GM04504 (cell line): ENCODE data around the gene TBX15.

ENCODE experiments used
- DNase-seq: peaks from one replicate; pipeline ENCODE4 v3.0.0-alpha.2; 2012; ENCODE audit warnings: low read depth

The TBX15 gene

GRCh38 chr1:118890851-118891384 is 97.2 kb downstream of the TBX15 start:
- DNase-seq: no peak

- DNase-seq: no peak
Measured at GRCh38 chr1:118884946-118885345, 103.2 kb downstream of the TBX15 start.

- no peak for DNase-seq
Measured at GRCh38 chr1:118881751-118882150, 106.4 kb downstream of the TBX15 start.

- DNase-seq: no peak
Measured at GRCh38 chr1:118878661-118879060, 109.5 kb downstream of the TBX15 start.

- DNase-seq: no peak
Measured at GRCh38 chr1:118877668-118878396, 110.3 kb downstream of the TBX15 start.

GRCh38 chr1:118871582-118872171 is 116.5 kb downstream of the TBX15 start:
- DNase-seq: no peak

GRCh38 chr1:118868387-118868786 is 119.8 kb downstream of the TBX15 start:
- DNase-seq: no peak

- DNase-seq: no peak
Measured at GRCh38 chr1:118866330-118866729, 121.8 kb downstream of the TBX15 start.

- no peak for DNase-seq
Measured at GRCh38 chr1:118863688-118864087, 124.5 kb downstream of the TBX15 start.

- no peak for DNase-seq
Measured at GRCh38 chr1:118862755-118863154, 125.4 kb downstream of the TBX15 start.

- DNase-seq: no peak
Measured at GRCh38 chr1:118861216-118861615, 126.9 kb downstream of the TBX15 start.

- DNase-seq: no peak
Measured at GRCh38 chr1:118859999-118860398, 128.1 kb downstream of the TBX15 start.

- no peak for DNase-seq
Measured at GRCh38 chr1:118846443-118846842, 141.7 kb downstream of the TBX15 start.

- no peak for DNase-seq
Measured at GRCh38 chr1:118842452-118843201, 145.5 kb downstream of the TBX15 start.

- DNase-seq: no peak
Measured at GRCh38 chr1:118841521-118841920, 146.6 kb downstream of the TBX15 start.
